ENCODE measurements around the gene PCDH9.

Gene PCDH9, protein sequence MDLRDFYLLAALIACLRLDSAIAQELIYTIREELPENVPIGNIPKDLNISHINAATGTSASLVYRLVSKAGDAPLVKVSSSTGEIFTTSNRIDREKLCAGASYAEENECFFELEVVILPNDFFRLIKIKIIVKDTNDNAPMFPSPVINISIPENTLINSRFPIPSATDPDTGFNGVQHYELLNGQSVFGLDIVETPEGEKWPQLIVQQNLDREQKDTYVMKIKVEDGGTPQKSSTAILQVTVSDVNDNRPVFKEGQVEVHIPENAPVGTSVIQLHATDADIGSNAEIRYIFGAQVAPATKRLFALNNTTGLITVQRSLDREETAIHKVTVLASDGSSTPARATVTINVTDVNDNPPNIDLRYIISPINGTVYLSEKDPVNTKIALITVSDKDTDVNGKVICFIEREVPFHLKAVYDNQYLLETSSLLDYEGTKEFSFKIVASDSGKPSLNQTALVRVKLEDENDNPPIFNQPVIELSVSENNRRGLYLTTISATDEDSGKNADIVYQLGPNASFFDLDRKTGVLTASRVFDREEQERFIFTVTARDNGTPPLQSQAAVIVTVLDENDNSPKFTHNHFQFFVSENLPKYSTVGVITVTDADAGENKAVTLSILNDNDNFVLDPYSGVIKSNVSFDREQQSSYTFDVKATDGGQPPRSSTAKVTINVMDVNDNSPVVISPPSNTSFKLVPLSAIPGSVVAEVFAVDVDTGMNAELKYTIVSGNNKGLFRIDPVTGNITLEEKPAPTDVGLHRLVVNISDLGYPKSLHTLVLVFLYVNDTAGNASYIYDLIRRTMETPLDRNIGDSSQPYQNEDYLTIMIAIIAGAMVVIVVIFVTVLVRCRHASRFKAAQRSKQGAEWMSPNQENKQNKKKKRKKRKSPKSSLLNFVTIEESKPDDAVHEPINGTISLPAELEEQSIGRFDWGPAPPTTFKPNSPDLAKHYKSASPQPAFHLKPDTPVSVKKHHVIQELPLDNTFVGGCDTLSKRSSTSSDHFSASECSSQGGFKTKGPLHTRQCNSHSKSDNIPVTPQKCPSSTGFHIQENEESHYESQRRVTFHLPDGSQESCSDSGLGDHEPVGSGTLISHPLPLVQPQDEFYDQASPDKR (N-terminal part only)

DNA sequence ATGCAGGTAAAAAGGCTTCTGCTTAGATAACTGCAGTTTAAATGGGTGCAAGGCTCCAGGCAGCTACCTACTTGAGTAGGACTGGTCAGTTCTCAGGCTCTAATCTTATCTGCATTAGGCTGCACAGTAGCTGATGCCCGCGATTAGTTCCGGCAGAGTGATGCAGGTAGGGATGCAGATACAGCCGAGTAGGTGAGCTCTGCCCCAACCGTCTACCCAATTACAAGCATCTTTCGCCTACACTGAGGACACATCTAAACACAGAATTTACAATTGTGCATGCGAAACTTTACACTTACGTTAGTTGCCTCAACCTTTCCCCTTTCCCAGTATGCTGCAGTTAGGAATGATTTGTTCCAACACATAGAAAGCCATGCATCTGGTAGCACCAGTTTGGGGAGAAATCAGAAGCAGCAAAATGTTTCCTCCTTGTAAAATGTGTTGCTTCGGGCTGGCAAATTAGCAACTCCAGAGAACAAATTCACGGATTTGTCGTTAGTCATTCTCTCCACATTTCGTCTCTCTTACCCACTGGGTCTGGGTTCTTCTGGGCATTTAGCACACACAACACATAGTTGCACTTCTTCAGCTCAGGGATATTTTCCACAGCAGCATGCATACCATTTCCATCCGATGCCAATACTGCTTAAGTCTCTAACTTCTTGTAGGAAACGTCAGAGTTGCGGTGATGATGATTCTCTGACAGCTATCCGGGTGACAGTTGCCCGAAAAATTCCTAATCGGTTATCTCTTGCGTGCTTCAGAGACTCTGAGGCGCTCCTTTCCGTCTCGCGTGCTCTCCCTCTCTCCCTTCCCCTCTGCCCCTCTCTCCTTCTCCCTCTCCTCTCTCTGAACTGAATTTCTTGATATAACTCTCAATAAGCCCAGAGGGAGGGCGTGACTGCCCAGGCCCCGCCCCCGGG, at the start of gene PCDH9:
TSS of gene PCDH9 (minus strand) at position 856 of the 923 bp plus-strand sequence. CDS start 1,896 bp downstream, outside the sequence.
- DNase-seq = no peak

DNA sequence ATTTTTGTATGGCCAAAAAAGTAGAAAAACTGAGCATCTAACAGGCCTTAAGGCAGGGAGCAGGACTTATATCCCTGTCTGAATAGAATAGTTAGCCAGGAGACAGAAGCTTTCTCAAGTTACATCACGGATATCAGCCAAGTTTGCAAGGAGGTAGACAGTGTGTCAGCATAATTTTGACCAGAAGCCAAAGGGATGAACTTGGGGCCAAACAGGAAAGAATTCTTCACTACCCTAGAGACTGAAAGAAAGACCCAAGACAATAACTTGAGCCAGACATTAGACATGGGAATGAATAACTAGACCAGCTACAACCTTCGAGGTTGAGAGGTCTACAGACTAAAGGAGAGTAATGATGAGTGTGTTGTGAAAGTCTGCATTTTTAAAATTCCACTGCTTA, 48.1 kb upstream of the PCDH9 start:
- no peak for DNase-seq

DNA sequence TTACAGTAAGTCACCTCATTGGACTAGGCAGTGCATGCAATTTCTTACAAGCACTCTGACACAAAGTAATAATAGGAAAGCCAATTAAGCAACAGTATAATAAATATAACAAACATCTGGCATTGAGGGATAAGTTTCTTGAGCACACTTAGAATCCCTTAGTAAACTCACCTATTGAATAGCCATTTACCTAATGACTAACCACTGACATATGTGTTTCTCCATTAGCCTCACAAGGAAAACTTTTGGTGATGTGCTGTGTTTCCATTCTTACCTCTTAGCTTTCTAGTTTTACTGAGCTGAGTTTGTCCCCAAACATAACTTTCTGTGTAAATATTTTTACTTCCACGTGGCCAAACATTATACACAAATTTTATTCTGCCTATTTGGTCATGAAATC, 47.4 kb upstream of the PCDH9 start:
- no peak for DNase-seq

DNA sequence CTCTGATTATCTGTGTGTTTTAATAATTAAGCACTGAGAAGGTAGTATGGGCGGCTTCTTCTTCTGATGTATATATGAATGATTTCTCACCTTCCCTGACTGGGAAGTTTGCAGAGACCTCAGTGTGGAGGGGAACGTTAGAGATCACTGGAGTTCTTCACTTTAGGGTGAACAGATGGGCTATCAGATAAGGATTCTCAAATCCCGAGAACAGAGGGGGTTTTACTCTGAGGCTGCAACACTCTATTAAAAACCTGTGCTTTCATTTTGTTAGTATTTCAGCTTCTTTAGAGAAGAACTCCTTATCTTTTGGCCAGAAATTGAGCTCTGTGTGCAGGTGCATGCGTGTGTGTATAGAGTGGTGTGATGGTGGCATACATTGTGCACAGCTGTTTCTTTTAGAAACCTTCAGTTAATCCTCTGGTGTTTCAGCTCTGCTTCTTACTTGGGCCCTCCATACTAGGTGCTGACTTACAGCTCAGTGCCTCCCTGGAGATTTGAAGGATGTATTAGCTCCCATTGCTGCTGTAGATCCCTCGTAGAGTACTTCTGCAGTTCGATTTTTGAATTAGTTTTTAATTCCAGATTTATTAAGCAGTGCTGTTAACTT, 45.3 kb upstream of the PCDH9 start:
- no peak for DNase-seq

DNA sequence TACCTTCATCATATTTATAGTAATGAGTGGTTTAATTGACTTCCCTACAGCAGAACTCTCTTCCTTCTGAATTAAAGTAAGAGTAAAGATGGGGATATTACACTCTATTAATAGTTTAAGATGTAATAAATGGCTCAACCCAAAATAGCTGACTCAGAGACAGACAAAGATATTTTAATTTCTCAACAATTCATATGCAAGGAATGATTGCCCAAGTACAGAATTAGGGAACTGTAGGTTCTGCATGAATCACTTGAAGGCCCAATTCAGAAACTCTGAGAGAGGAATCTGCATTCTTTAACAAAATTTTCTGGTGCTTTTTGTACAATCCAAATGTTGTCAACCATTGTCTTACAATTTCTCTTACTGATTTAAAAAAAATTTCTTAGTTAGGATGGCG, 42.9 kb upstream of the PCDH9 start:
- no peak for DNase-seq

DNA sequence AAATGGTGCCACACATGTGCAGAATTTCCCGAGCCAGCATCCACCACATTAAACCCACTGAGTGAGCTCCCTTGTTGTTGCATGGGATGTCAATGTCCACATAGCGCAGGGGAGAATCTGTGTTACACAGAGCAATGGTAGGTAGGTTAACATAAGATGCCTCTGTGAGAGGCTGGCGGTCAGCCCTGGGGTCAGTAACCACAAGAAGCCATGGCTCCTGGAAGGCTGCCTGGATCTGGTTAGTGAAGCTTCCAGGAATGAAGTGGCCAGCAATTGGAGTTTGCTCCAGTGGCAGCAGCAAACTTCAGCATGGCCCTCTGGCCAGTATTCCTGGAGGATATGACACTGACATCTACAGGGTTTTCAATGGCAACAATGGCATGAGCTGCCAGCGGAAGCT, 37.0 kb upstream of the PCDH9 start:
- no peak for DNase-seq

DNA sequence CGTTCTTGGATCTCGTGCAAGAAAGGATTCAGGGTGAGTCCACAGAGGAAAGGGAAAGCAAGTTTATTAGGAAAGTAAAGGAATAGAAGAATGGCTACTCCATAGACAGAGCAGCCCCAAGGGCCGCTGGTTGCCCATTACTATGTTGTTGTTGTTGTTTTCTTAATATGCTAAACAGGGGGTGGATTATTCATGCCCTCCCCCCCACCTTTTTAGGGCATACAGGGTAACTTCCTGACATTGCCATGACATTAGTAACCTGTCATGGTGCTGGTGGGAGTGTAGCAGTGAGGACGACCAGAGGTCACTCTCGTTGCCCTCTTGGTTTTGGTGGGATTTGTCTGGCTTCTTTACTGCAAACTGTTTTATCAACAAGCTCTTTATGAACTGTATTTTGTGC, 29.1 kb upstream of the PCDH9 start:
- no peak for DNase-seq

DNA sequence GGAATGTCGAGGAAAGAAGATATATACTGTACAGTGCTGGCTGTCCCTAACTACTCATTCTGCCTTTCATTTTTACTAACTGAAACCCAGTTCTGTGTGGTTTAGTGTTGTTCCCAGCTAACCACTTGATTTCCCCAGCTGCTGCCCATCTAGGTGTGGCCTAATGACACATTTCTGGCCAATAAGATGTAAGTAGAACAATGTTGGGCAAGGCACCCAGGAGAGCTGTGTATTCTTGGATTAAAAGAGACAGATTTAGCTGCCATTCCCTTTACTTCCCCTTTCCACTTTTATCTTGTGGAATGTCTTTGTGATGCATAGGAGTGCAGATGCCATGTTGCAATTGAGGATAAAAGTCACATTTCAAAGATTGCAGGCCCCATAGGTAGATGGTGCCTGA, 28.3 kb upstream of the PCDH9 start:
- DNase-seq = no peak

DNA sequence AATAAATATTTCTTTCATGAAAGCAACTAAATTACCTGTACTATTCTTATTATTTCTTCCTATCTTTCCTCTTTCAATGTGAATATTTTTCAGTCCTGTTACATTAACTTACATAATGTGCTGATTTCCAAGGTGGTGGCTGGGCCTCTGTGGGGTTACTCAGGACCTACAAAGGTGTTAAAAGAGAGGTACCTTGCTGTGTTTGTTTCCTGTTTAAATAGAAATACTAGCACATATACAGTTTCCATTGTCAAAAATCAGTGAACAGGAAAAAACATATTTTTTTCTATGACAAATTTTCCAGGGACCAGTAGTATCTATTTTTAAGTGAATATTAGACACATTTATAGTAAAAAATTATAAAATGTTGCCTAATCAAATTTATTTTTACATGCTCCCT, 8.7 kb upstream of the PCDH9 start:
- DNase-seq = no peak

DNA sequence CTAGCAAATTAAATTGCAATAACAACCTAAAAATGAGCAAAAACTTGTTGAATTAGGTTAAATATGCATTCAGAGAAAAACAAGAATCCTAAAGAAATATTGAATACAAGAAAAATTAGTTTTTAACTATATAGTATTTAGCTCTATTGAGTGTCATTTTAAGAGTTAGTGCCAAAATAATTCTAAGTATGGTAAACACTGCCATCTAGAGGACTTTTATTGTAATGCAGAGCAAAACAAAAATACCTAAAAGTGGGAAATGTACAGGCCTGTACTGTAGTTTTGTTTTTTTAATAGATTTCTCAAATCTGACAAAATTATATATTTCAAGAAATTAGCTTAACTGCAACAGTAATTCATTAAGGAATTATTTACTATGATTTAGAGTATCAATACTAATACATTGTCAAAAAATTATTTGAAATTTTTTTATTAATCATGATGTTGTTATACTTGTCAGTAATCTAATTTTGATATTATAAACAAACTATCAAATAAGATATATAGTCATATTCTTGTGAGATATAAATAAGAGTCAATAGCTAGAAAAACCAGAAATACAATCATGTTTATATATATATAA, 8.2 kb upstream of the PCDH9 start:
- no peak for DNase-seq

DNA sequence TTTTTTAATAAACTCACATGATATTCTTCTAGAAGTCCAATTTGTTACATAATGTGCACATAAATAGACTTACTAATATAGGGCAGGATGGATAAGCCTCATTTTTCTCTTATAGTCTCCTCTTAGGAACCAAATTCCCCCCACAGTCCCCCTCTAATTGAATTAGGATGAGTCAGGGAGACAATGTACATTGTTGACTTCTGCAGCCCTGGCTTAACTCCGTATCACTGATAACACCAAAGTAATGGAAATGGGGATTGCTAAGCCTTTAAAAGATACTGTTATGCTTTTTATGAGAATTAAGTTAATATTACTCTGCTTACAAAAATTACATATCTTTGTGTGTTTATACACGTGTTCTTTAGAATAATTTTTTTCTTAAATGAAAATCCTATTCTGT, 5.1 kb upstream of the PCDH9 start:
- DNase-seq = no peak

DNA sequence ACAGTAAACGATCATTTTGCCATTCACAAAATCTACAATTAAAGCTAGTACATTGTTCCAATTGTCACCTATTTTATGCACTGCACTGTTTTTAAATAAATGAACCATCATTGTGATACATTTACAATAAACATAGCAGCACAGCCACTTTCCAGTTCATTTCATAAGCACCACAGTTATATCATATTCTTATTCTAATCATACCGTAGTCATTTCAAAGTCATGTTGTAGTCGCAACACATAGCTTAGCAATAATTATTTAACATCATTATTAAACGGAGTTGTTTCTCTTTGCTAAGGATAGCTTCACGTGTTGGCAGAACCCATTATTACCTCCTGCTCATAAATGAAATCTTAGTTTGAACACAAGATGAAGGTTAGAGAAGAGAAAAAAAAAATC, 2.2 kb upstream of the PCDH9 start:
- DNase-seq = no peak

DNA sequence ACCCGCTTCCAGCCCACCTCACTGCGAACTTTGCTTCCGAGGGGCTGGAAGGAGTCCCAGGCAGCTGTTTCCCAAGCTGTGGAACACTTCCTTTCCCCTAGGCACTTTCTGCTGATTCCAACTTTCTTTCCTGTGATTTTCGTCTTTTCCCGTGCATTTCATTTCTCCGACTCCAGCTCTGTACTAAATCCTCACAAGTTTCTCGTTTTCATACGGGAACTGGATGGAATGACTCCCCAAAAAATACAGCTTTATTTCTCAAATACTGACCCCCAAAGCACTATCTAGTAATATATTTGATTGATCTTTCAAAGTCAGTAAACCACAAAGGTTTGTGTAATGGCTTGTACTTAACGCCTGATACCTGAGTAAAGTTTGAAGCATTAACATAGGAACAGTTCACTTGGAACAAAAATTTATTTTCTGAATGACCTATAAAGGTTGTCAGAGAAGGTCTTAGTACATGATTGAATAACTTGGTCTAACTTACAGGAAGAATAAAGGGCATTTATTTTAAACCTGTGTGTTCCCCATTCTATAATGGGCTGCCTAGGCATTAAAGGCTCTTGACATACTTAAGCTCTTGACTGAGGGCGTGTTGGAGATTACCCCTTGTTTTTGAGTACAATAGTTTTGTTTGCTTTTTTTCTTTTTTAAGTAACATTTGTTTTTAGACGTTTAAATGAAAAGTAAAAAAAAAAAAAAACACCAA, 1.3 kb upstream of the PCDH9 start:
- no peak for DNase-seq

DNA sequence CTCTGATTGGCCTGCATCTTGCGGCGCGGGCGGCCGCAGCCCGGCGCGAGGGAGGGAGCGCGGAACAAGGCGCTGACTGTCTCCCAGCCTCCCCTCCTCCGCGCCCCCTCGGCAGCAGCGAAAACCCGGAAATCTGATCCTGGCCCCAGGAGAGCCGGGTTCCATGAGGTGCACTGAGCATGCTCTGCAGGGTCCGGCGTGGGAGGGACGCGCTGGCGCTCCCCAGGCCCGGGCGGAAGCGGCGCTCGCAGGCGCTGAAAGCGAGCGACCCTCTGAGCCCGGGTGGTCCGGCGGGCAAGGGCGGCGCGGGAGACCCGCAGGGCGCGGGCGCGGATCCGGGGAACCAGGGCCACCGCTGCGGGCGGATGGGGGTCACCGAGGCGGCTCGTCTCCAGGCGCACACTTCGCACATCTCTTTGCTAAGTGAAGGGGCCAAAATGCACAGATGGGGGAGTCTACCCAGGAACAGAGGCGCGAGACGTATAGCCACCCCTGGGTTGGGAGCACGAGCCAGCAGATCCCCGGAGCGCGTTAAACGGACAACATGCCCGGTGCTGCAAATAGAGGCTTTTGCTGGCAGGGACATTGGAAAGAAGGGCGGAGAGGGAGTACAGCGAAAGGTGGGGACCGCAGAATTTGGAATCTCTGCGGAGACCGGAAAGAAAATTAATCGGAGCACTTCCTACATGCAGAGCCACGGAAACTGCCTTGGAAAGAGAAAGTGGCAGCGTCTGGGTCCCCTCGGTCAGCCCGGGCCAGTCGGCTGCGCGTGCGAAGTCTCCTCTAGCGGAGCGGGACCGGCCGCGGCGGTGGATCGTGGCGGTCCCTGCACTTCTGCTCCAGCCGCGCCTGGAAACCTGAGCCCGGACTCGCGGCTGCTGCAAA, 510 bp upstream of the PCDH9 start:
- peak; percentile 92 for DNase-seq

DNA sequence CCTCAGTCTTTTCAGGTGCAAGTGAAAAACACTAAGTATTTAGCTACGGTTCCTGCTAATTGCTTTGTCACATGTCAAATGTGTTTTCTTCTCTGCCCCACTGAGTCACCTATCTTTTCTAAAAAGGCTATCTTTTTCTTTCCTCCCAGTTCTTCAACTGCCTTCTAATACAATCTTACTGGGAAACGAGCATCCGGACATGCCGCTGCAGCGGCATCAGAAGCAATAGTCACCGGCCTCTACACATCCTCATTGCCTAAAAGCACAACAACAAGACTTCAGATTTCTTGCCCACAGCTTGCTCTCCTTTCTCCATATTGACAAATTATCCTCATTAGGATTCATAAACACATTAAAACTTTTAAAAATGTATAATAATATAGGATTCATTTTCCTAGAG, 1.2 kb downstream of the PCDH9 start:
- no peak for DNase-seq

DNA sequence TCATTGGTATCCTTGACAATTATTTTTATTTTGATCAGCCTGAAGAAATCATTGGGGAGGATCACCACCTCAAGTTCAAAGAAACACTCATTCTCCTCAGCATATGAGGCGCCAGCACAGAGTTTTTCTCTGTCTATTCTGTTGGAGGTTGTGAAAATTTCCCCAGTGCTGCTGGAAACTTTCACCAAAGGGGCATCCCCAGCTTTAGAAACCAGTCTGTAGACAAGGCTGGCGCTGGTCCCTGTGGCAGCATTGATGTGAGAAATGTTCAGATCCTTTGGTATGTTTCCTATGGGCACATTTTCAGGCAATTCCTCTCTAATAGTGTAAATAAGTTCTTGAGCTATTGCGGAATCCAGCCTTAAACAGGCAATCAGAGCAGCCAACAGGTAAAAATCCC, 2.1 kb downstream of the PCDH9 start:
- DNase-seq = no peak

DNA sequence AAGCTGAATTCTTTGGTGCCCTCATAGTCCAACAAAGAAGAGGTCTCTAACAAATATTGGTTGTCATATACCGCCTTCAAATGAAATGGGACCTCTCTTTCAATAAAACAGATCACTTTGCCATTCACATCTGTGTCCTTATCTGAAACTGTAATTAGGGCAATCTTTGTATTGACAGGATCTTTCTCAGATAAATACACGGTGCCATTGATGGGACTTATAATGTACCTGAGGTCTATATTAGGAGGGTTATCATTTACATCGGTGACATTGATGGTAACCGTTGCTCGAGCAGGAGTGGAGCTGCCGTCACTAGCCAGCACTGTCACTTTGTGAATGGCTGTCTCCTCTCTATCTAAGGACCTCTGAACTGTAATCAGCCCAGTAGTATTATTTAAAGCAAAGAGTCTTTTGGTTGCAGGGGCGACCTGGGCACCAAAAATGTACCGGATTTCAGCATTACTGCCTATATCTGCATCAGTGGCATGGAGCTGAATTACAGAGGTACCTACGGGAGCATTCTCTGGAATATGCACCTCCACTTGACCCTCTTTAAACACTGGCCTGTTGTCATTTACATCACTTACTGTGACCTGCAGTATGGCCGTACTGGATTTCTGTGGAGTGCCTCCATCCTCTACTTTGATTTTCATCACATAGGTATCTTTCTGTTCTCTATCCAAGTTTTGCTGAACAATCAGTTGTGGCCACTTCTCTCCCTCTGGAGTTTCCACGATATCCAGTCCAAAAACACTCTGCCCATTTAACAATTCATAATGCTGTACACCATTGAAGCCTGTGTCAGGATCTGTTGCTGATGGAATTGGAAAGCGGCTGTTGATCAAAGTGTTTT, 2.8 kb downstream of the PCDH9 start:
- no peak for DNase-seq

DNA sequence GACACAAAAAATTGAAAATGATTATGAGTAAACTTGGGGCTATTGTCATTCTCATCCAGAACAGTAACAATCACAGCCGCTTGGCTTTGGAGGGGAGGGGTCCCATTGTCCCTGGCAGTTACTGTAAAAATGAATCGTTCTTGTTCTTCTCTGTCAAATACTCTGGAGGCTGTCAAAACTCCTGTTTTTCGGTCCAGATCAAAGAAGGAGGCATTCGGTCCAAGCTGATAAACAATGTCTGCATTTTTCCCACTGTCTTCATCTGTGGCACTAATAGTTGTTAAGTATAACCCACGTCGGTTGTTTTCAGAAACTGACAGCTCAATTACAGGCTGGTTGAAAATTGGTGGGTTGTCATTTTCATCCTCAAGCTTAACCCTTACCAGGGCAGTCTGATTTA, 3.4 kb downstream of the PCDH9 start:
- DNase-seq = no peak

All from activated effector memory CD4-positive, alpha-beta T cell treated with anti-CD3 and anti-CD28 coated beads, Interleukin-2, amount 50 U/mL, for 16 hours (primary cell).